ENCODE results near the gene AKAP6. TPM values are rescaled to one million over a fixed set of nuclear protein-coding genes. Genes with fewer than 3 reads are reported as not detected.

AKAP6 gene
- total RNA-seq, 1 experiment from 2014 or later: 1.9 TPM

DNA sequence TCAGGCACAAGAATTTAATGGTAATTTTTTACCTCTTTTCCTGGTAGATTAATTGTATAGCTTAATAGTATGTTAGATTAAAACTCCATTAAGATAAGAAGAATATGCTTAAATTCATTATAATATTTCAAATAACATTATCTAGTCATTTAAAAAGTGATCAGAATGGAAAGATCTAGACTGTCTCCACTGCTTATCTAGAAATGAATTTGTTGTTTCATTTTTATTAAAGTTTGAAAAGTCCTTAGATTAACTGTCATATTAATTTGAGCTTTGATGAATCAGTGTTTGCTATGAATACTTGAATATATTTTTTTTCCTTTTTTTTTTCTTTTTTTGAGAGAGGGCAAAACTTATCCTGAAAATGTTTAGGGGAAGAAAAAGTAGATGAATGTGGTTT, 373.0 kb downstream of the AKAP6 start:
- CTCF ChIA-PET: no interaction called here
- Histone ChIP-seq H4K20me1 (ENCODE audit: insufficient read depth) (no peaks in the 10 kb centered on the region), H3K4me1 (ENCODE audit: control insufficient read depth in 1 of 2, insufficient read depth in 2 of 2, low read length in 2 of 2) (no peaks in the 10 kb centered on the region), H3K9me3 (ENCODE audit: control insufficient read depth in 1 of 2, insufficient read depth in 1 of 2, low read depth in 1 of 2, low read length in 2 of 2) (no peaks in the 10 kb centered on the region), H3K9ac (ENCODE audit: low read length) (no peak overlapping the region), H3K27me3 (ENCODE audit: insufficient read depth, low read length) (peaks cover 25% of the 10 kb centered on the region), H3K36me3 (ENCODE audit: control insufficient read depth in 1 of 2, insufficient read depth in 2 of 2, low read length in 2 of 2) (no peaks in the 10 kb centered on the region), H3K4me3 (replicated peaks in 1 of 2; ENCODE audit: low read depth in 1 of 2, low read length in 2 of 2) (no peak overlapping the region), H3K4me2 (ENCODE audit: low read length) (no peak overlapping the region), H3K79me2 (ENCODE audit: insufficient read depth, low read length) (no peaks in the 10 kb centered on the region), H3K27ac (ENCODE audit: low read depth, low read length) (no peak overlapping the region), H3K9me2 (ENCODE audit: insufficient read depth) (no peaks in the 10 kb centered on the region), H2AFZ (ENCODE audit: low read depth, low read length, poor library complexity, severe bottlenecking) (no peak overlapping the region)
- no TSS peak for BruUV-seq (replicated peaks)
- intact Hi-C loops (cut with micrococcal nuclease): no loop called here
- ATAC-seq: no peak
- RAD21 ChIA-PET (ENCODE audit: low non-redundant PET in 1 of 2, low total read pairs in 2 of 2, uncharacterized antibody in 2 of 2, unreplicated experiment in 2 of 2): interaction anchor here in 1 of 2 experiments (0.5 kb wide), 1 partner anchor 124 kb away, joined by 3 read pairs; no protein-coding TSS in a partner anchor
- TF ChIP-seq ZFX (IDR thresholded peaks at IDR 0.05): no peak
- TF ChIP-seq FOSL1 (IDR thresholded peaks at IDR 0.05; ENCODE audit: low read depth): no peak
- no peak for TF ChIP-seq ZNF274 (IDR thresholded peaks at IDR 0.05; ENCODE audit: low read depth, low read length)
- TF ChIP-seq, protein P1, sequence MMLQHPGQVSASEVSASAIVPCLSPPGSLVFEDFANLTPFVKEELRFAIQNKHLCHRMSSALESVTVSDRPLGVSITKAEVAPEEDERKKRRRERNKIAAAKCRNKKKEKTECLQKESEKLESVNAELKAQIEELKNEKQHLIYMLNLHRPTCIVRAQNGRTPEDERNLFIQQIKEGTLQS (IDR thresholded peaks at IDR 0.05): no peak
- no peak for TF ChIP-seq JUND (IDR thresholded peaks at IDR 0.05)
- no peak for TF ChIP-seq POLR2A (IDR thresholded peaks at IDR 0.05; ENCODE audit: borderline replicate concordance, extremely low read depth, insufficient read depth, insufficient read length)
- TF ChIP-seq, protein P2, sequence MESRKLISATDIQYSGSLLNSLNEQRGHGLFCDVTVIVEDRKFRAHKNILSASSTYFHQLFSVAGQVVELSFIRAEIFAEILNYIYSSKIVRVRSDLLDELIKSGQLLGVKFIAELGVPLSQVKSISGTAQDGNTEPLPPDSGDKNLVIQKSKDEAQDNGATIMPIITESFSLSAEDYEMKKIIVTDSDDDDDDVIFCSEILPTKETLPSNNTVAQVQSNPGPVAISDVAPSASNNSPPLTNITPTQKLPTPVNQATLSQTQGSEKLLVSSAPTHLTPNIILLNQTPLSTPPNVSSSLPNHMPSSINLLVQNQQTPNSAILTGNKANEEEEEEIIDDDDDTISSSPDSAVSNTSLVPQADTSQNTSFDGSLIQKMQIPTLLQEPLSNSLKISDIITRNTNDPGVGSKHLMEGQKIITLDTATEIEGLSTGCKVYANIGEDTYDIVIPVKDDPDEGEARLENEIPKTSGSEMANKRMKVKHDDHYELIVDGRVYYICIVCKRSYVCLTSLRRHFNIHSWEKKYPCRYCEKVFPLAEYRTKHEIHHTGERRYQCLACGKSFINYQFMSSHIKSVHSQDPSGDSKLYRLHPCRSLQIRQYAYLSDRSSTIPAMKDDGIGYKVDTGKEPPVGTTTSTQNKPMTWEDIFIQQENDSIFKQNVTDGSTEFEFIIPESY (IDR thresholded peaks at IDR 0.05; ENCODE audit: extremely low read depth, insufficient replicate concordance, low read length): no peak
- TF ChIP-seq SIN3A (IDR thresholded peaks at IDR 0.05; ENCODE audit: low read depth): no peak
- no peak for TF ChIP-seq TCF7L2 (IDR thresholded peaks at IDR 0.05; ENCODE audit: borderline replicate concordance, extremely low read depth, insufficient read depth, insufficient read length)
- TF ChIP-seq, protein P3, sequence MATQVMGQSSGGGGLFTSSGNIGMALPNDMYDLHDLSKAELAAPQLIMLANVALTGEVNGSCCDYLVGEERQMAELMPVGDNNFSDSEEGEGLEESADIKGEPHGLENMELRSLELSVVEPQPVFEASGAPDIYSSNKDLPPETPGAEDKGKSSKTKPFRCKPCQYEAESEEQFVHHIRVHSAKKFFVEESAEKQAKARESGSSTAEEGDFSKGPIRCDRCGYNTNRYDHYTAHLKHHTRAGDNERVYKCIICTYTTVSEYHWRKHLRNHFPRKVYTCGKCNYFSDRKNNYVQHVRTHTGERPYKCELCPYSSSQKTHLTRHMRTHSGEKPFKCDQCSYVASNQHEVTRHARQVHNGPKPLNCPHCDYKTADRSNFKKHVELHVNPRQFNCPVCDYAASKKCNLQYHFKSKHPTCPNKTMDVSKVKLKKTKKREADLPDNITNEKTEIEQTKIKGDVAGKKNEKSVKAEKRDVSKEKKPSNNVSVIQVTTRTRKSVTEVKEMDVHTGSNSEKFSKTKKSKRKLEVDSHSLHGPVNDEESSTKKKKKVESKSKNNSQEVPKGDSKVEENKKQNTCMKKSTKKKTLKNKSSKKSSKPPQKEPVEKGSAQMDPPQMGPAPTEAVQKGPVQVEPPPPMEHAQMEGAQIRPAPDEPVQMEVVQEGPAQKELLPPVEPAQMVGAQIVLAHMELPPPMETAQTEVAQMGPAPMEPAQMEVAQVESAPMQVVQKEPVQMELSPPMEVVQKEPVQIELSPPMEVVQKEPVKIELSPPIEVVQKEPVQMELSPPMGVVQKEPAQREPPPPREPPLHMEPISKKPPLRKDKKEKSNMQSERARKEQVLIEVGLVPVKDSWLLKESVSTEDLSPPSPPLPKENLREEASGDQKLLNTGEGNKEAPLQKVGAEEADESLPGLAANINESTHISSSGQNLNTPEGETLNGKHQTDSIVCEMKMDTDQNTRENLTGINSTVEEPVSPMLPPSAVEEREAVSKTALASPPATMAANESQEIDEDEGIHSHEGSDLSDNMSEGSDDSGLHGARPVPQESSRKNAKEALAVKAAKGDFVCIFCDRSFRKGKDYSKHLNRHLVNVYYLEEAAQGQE (IDR thresholded peaks at IDR 0.05; ENCODE audit: low read depth): no peak
- no peak for TF ChIP-seq CEBPB (IDR thresholded peaks at IDR 0.05; ENCODE audit: low read depth)
- no peak for TF ChIP-seq RAD21 (IDR thresholded peaks at IDR 0.05; ENCODE audit: low read depth)
- POLR2A ChIA-PET: no interaction called here
- no peak for DNase-seq (ENCODE audit: low read depth, low spot score)
